ENCODE measurements around the gene TJP1.

- TF ChIP-seq CTCF (IDR thresholded peaks at IDR 0.05; ENCODE audit: borderline replicate concordance, extremely low read depth, low read length, poor library complexity, severe bottlenecking) (no peak), EZH2 (IDR thresholded peaks at IDR 0.05; ENCODE audit: borderline replicate concordance, low read depth, low read length, severe bottlenecking) (no peak)
These were observed 136.2 kb downstream of the TJP1 start for GRCh38 chr15:29686079-29686425.

All from DND-41 (cell line).